Stimulated activated CD4-positive, alpha-beta T cell treated with anti-CD3 and anti-CD28 coated beads, Interleukin-2, amount 100 ng/mL, for 4 hours (primary cell): ENCODE results near the gene APIP.

Source experiments
- DNase-seq: peaks from one replicate; pipeline ENCODE4 v3.0.0-alpha.2; 2020; ENCODE audit warnings: low read depth

The APIP gene

DNA sequence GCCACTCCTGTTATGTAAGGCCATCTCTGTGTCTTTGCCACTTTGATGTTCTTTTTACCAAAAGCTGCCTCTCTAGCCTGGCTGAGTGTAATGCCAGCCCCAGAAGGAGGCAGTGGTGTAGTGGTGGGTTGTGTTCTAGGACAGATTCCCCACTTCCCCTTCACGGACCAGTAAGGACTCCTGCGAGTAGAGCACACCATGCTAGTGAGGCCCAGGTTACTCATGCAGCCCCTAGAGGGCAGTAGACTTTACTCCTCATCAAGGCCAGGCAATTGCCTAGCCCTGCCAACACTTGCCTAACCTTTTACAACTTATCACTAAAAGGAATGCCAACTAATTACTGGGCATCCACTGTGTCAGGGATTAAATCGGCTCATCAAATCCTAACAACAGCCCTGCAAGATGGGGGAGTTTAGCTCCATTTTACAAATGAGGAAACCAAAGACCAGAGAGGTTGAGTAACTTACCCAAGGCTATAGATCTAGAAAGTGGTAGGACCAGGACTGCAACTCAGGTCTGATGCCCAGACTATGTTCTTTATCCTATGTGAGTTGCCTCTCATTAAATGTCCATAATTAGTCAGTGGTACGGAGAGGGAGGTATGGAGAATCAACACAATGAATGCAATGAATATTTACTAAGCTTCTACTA lies 75.3 kb downstream of the APIP start:
- DNase-seq: peak; percentile 7

- no peak for DNase-seq
These were observed 76.2 kb downstream of the APIP start for GRCh38 chr11:34839969-34840368.

DNA sequence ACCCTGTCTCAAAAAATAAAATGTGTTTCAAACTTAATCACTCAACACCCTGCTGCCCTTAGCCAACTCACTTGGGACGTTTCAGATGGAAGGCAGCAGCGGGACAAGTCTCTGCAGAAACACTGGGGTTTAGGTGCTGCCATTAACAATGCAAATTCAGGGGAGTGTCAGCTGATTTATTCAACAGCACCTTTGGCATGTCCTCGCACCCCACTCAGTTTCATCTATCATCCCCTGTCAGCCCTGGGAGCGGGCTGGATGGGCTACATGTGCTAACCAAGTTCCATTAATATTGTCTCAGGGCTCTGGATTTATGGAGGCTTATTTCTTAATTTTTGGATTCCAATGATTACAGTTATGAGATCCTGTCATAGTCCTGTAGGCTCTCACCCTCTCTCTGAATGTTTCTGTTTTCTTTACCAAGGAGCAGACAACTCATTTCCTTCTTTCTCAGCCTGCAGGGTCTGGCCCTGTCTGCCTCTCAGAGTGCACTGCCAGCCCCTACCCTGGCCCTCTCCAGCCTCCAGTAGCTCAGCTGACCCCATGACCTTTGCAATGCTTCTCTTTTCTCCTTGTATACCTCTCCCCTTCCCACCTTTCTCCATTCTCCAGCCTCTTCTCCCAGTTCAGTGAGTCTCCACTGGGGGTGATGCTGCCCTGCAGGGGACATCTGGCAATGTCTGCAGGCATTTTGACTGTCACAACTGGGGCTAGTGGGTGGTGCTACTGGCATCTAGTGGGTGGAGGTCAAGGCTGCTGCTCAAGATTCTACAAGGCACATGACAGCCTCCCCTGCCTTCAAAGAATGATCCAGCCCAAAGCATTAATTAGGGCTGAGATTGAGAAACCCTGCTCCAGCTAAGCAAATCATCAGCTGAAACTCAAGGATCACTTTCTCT lies 79.0 kb downstream of the APIP start:
- no peak for DNase-seq

- no peak for DNase-seq
These were observed 82.6 kb downstream of the APIP start for GRCh38 chr11:34833602-34834001.
